ENCODE measurements around the gene SHROOM3.

Gene SHROOM3

DNA sequence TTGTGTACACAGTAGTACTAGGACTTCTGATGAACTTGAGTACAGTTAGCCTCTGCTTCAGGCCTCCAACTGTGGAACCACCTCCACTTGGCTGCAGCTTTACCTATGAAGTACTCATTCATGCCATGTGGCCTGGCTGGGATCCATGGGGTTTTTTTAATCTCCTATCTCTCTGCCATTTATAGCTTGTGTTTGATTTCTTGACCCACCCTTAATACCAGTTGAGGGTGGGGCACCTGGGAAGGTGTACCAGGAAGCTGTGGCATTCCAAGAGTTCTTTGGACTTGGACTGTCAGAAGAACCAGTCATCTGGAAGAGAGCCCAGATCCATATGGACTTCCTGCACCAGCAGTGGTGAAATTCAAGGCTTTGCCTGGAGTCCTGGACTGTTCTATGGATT, 230.1 kb downstream of the SHROOM3 start:
- Histone ChIP-seq H3K9ac (ENCODE audit: insufficient read length, low read depth) (no peak overlapping the region), H3K4me1 (ENCODE audit: insufficient read depth, insufficient read length) (no peaks in the 10 kb centered on the region), H3K9me3 (ENCODE audit: insufficient read depth, low read length) (no peaks in the 10 kb centered on the region), H3K4me3 (ENCODE audit: insufficient read length, low read depth) (no peak overlapping the region), H3K36me3 (ENCODE audit: insufficient read depth, insufficient read length, low read length) (no peaks in the 10 kb centered on the region), H3K27me3 (ENCODE audit: insufficient read depth, insufficient read length) (no peaks in the 10 kb centered on the region)
- no peak for DNase-seq (ENCODE audit: low read depth, low spot score)
- TF ChIP-seq YY1 (IDR thresholded peaks at IDR 0.05; ENCODE audit: insufficient read depth, insufficient read length): no peak

DNA sequence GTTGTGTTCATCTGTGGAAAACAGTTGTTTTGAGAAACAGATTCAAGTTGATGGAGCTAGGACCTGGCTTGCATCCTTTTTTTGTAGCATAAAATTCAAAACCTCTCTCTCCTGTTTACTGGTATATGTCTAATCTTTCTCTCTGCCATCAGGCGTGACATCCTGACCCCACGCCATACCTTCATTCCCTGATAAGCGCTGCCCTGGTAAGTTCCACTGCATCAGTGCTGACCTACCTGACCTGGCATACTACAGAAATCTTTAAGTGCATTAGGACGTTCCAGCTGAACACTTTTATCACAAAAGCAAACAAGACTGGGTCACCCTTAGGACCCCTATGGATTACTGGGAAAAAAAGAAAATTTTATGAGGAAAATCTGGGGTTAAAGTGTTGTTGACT, 230.7 kb downstream of the SHROOM3 start:
- no peak for DNase-seq (ENCODE audit: low read depth, low spot score)
- Histone ChIP-seq H3K4me3 (ENCODE audit: insufficient read length, low read depth) (no peak overlapping the region), H3K27me3 (ENCODE audit: insufficient read depth, insufficient read length) (no peaks in the 10 kb centered on the region), H3K4me1 (ENCODE audit: insufficient read depth, insufficient read length) (no peaks in the 10 kb centered on the region), H3K9me3 (ENCODE audit: insufficient read depth, low read length) (no peaks in the 10 kb centered on the region), H3K9ac (ENCODE audit: insufficient read length, low read depth) (no peak overlapping the region), H3K36me3 (ENCODE audit: insufficient read depth, insufficient read length, low read length) (no peaks in the 10 kb centered on the region)
- TF ChIP-seq ZNF274 (IDR thresholded peaks at IDR 0.05; ENCODE audit: low read depth, low read length) (no peak), SUZ12 (IDR thresholded peaks at IDR 0.05; ENCODE audit: extremely low read depth, insufficient read depth, insufficient read length) (no peak), YY1 (IDR thresholded peaks at IDR 0.05; ENCODE audit: insufficient read depth, insufficient read length) (no peak)

DNA sequence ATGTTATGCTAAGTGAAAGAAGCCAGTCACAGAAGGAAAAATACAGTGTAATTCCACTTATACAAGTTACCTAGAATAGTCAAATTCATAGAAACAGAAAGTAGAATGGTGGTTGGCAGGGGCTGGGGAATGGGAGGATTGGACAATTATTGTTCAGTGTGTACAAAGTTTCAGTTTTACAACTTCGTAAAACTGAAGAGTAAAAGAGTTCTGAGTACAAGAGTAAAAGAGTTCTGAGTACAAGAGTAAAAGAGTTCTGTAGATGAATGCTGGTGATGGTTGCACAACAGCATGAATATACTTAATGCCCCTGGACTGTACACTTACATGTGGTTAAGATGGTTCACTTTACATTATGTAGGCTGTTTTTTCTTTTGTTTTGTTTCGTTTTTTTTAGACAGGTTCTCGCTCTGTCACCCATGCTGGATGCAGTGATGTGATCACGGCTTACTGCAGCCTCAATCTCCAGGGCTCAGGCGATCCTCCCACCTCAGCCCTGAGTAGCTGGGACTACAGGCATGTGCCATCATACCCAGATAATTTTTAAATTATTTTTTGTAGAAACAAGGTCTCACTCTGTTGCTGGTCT, 232.0 kb downstream of the SHROOM3 start:
- Histone ChIP-seq H3K4me1 (ENCODE audit: insufficient read depth, insufficient read length) (no peaks in the 10 kb centered on the region), H3K36me3 (ENCODE audit: insufficient read depth, insufficient read length, low read length) (no peaks in the 10 kb centered on the region), H3K27me3 (ENCODE audit: insufficient read depth, insufficient read length) (no peaks in the 10 kb centered on the region), H3K9me3 (ENCODE audit: insufficient read depth, low read length) (no peaks in the 10 kb centered on the region), H3K9ac (ENCODE audit: insufficient read length, low read depth) (no peak overlapping the region), H3K4me3 (ENCODE audit: insufficient read length, low read depth) (no peak overlapping the region)
- TF ChIP-seq ZNF274 (IDR thresholded peaks at IDR 0.05; ENCODE audit: low read depth, low read length) (no peak), YY1 (IDR thresholded peaks at IDR 0.05; ENCODE audit: insufficient read depth, insufficient read length) (no peak)
- DNase-seq (ENCODE audit: low read depth, low spot score): no peak

DNA sequence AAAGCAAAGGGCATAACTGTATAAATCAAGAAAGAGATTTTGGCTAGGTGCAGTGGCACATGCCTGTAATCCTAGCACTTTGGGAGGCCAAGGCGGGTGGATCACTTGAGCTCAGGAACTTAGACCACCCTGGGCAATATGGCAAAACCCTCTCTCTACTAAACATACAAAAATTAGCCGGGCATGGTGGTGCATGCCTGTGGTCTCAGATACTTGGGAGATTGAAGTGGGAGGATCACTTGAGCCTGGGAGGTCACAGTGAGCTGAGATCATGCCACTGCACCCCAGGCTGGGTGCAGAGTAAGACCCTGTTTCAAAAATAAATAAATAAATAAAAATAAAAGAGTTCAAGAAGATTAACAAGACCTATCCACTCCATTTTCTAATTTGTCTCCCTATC, 235.6 kb downstream of the SHROOM3 start:
- Histone ChIP-seq H3K4me1 (ENCODE audit: insufficient read depth, insufficient read length) (no peaks in the 10 kb centered on the region), H3K9me3 (ENCODE audit: insufficient read depth, low read length) (no peaks in the 10 kb centered on the region), H3K9ac (ENCODE audit: insufficient read length, low read depth) (no peak overlapping the region), H3K36me3 (ENCODE audit: insufficient read depth, insufficient read length, low read length) (no peaks in the 10 kb centered on the region), H3K4me3 (ENCODE audit: insufficient read length, low read depth) (no peak overlapping the region), H3K27me3 (ENCODE audit: insufficient read depth, insufficient read length) (no peaks in the 10 kb centered on the region)
- no peak for TF ChIP-seq YY1 (IDR thresholded peaks at IDR 0.05; ENCODE audit: insufficient read depth, insufficient read length)
- DNase-seq (ENCODE audit: low read depth, low spot score): no peak

DNA sequence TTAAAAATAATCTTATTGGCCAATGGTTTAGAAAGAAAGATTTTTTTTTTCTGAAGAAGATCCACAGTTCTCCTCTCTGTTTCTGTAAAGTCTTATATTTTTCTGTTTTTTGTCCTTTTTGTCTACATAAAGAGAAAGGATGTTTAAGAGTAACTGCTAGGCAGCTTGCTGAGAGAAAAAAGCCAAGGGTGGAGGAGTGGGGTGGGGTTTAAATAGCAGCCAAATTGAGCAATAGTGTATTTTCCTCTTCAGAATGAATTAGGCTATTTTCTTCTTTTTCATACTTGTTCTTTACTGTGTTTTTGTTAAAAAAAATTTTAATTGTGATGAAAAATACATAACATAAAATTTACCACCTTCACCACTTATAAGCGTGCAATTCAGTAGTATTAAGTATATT, 238.3 kb downstream of the SHROOM3 start:
- Histone ChIP-seq H3K36me3 (ENCODE audit: insufficient read depth, insufficient read length, low read length) (no peaks in the 10 kb centered on the region), H3K4me3 (ENCODE audit: insufficient read length, low read depth) (no peak overlapping the region), H3K9ac (ENCODE audit: insufficient read length, low read depth) (no peak overlapping the region), H3K9me3 (ENCODE audit: insufficient read depth, low read length) (no peaks in the 10 kb centered on the region), H3K4me1 (ENCODE audit: insufficient read depth, insufficient read length) (no peaks in the 10 kb centered on the region), H3K27me3 (ENCODE audit: insufficient read depth, insufficient read length) (no peaks in the 10 kb centered on the region)
- TF ChIP-seq ZNF274 (IDR thresholded peaks at IDR 0.05; ENCODE audit: low read depth, low read length) (no peak), SUZ12 (IDR thresholded peaks at IDR 0.05; ENCODE audit: extremely low read depth, insufficient read depth, insufficient read length) (no peak), YY1 (IDR thresholded peaks at IDR 0.05; ENCODE audit: insufficient read depth, insufficient read length) (no peak)
- no peak for DNase-seq (ENCODE audit: low read depth, low spot score)

DNA sequence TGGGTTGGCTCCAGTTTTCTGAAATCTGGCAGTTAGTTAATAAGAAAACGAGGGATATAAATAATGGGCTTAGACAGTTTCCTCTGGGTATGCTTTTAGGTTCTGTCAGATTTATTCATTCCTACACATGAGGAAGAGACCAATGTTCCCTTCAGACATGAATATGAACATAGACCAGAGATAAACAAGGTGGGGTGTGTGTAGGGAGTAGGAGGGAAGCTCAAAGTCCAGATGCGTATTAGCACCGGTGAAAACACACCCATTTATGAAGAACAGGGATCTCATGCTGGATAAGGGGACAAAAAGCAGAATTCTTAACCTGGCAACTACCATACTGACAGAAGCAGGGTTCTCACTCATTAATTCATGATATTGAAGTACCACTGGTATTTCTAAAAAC, 240.0 kb downstream of the SHROOM3 start:
- Histone ChIP-seq H3K9ac (ENCODE audit: insufficient read length, low read depth) (no peak overlapping the region), H3K4me1 (ENCODE audit: insufficient read depth, insufficient read length) (no peaks in the 10 kb centered on the region), H3K27me3 (ENCODE audit: insufficient read depth, insufficient read length) (no peaks in the 10 kb centered on the region), H3K4me3 (ENCODE audit: insufficient read length, low read depth) (no peak overlapping the region), H3K9me3 (ENCODE audit: insufficient read depth, low read length) (no peaks in the 10 kb centered on the region), H3K36me3 (ENCODE audit: insufficient read depth, insufficient read length, low read length) (no peaks in the 10 kb centered on the region)
- DNase-seq (ENCODE audit: low read depth, low spot score): no peak
- TF ChIP-seq SUZ12 (IDR thresholded peaks at IDR 0.05; ENCODE audit: extremely low read depth, insufficient read depth, insufficient read length): no peak
- no peak for TF ChIP-seq YY1 (IDR thresholded peaks at IDR 0.05; ENCODE audit: insufficient read depth, insufficient read length)
- no peak for TF ChIP-seq ZNF274 (IDR thresholded peaks at IDR 0.05; ENCODE audit: low read depth, low read length)

DNA sequence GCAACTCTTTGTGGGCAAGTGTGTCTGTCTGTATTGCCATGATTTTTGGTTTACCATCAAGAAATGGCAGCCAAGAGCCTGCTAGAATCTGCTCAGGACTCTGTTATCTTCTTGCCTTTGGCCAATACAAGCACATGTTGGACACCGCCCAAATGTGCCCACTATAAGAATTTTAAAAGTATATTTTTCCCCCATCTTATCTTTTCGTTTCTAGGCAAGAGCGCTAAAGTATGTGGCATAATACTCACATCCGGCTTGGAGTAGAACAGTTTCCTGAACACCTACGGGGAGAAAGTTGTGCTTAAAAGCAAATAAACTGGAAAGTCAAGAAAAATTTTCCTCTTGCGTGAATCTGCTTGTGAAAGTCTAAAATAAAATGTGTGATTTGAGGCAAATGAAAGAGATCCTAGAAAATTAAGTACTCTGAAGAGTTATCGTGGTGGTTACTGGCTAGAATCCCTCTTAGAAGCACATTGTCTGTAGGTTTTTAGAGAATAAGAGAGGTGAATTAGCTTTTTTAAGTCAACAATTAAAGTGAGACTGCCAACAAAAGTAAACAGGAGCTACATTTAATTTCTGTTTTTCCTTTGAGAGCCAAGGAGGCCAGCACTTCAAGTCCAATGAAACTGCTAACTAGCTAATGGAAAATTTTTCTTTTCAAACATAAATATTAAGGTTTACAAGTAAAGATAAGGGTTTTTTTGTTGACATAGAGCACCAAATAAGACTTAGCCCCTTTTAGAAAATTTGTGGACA, 242.7 kb downstream of the SHROOM3 start:
- Histone ChIP-seq H3K9ac (ENCODE audit: insufficient read length, low read depth) (no peak overlapping the region), H3K4me3 (ENCODE audit: insufficient read length, low read depth) (no peak overlapping the region), H3K36me3 (ENCODE audit: insufficient read depth, insufficient read length, low read length) (no peaks in the 10 kb centered on the region), H3K27me3 (ENCODE audit: insufficient read depth, insufficient read length) (no peaks in the 10 kb centered on the region), H3K9me3 (ENCODE audit: insufficient read depth, low read length) (no peaks in the 10 kb centered on the region), H3K4me1 (ENCODE audit: insufficient read depth, insufficient read length) (no peaks in the 10 kb centered on the region)
- TF ChIP-seq SUZ12 (IDR thresholded peaks at IDR 0.05; ENCODE audit: extremely low read depth, insufficient read depth, insufficient read length): no peak
- no peak for DNase-seq (ENCODE audit: low read depth, low spot score)

All from NT2/D1 (cell line).